ENCODE results near the gene CLDN7.

Gene CLDN7

GRCh38 chr17:7222093-7222971 lies 39.9 kb downstream of the CLDN7 start:
- peaks cover 13 to 39% of the 10 kb centered on the region in 2 donors for H3K4me1 ChIP-seq (ENCODE audit: control insufficient read depth in 1 of 2, insufficient read depth in 2 of 2, low read length in 2 of 2)
- no peak overlapping the region for H3K4me3 ChIP-seq (ENCODE audit: low read depth in 1 of 2, low read length in 2 of 2)
- H3K27ac ChIP-seq (ENCODE audit: low read length) = no peak overlapping the region
- no peaks in the 10 kb centered on the region for H3K9me3 ChIP-seq (ENCODE audit: control insufficient read depth in 1 of 2, low read length in 2 of 2)
- H3K27me3 ChIP-seq (ENCODE audit: low read depth, low read length) = no peaks in the 10 kb centered on the region
- peaks cover 31 to 48% of the 10 kb centered on the region in 2 donors for H3K36me3 ChIP-seq (ENCODE audit: control insufficient read depth in 1 of 2, insufficient read depth in 2 of 2, low read length in 2 of 2)

DNA sequence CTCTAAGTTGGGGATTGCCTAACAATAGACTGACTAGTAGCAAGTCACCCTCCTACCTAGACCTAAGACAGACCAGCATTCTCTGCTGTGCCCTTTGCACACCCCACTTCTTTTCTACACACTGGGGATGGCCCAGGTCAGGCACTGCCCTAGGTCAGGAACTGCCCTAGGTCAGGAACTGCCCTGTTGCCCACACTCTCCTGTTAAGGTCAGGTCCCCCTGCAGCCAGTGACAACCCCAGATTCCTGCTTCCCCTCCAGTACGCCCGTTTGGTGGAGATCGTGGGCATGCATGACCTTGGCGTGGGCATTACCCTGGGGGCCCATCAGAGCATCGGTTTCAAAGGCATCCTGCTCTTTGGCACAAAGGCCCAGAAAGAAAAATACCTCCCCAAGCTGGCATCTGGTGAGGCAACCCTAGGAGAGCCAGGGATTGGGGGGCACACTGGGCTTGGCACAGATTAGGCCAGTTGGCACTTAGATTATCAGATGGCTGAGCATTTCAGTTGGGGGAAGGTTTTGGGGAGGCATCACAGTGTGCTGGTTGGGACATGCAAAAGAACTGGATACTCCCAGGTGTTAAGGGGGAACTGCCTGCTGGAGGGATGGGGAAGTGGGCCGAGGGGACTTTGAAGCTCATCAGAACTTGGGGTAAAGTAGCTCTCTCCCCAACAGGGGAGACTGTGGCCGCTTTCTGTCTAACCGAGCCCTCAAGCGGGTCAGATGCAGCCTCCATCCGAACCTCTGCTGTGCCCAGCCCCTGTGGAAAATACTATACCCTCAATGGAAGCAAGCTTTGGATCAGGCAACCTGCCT lies 40.8 kb downstream of the CLDN7 start:
- Histone ChIP-seq H3K4me3 (ENCODE audit: low read depth in 1 of 2, low read length in 2 of 2) (peak overlapping the region; percentile 88 to 90), H3K27me3 (ENCODE audit: low read depth, low read length) (no peaks in the 10 kb centered on the region), H3K9me3 (ENCODE audit: control insufficient read depth in 1 of 2, low read length in 2 of 2) (no peaks in the 10 kb centered on the region), H3K27ac (ENCODE audit: low read length) (peak overlapping the region; percentile 42), H3K36me3 (ENCODE audit: control insufficient read depth in 1 of 2, insufficient read depth in 2 of 2, low read length in 2 of 2) (peaks cover 24 to 40% of the 10 kb centered on the region in 2 donors), H3K4me1 (ENCODE audit: control insufficient read depth in 1 of 2, insufficient read depth in 2 of 2, low read length in 2 of 2) (peaks cover 13 to 45% of the 10 kb centered on the region in 2 donors)

DNA sequence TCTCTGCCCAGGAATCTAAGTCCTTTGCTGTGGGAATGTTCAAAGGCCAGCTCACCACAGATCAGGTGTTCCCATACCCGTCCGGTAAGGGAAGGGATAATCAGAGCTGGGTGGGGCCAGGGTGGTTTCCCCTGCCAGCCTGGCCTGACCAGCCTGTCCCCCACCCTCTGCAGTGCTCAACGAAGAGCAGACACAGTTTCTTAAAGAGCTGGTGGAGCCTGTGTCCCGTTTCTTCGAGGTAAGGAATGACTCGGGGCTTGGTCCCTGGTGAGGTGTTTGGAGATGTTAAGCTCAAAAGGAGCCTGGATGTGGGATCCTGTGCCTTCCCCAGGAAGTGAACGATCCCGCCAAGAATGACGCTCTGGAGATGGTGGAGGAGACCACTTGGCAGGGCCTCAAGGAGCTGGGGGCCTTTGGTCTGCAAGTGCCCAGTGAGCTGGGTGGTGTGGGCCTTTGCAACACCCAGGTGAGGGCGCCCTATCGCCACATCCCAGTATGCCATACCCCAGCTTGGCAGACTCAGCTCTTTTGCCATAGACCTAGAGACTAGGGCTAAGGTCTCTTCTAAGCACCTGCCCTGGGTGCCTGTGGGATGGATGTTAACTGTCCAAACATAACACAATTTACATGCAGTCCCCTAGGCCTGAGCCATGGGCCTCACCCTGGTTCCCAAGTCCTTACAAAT lies 41.5 kb downstream of the CLDN7 start:
- Histone ChIP-seq H3K27ac (ENCODE audit: low read length) (peak overlapping the region; percentile 97), H3K27me3 (ENCODE audit: low read depth, low read length) (no peaks in the 10 kb centered on the region), H3K9me3 (ENCODE audit: control insufficient read depth in 1 of 2, low read length in 2 of 2) (no peaks in the 10 kb centered on the region), H3K36me3 (ENCODE audit: control insufficient read depth in 1 of 2, insufficient read depth in 2 of 2, low read length in 2 of 2) (peaks cover 22 to 32% of the 10 kb centered on the region in 2 donors), H3K4me1 (ENCODE audit: control insufficient read depth in 1 of 2, insufficient read depth in 2 of 2, low read length in 2 of 2) (peaks cover 19 to 52% of the 10 kb centered on the region in 2 donors), H3K4me3 (ENCODE audit: low read depth in 1 of 2, low read length in 2 of 2) (peak overlapping the region; percentile 88 to 90)

GRCh38 chr17:7219812-7220592 lies 42.3 kb downstream of the CLDN7 start, which contains the start of the genes ACADVL and DLG4:
ACADVL (plus strand) TSS chr17:7219938; CDS start chr17:7219985, 47 bp downstream.
DLG4 (minus strand) TSS chr17:7219836.
- peaks cover 24 to 58% of the 10 kb centered on the region in 2 donors for H3K4me1 ChIP-seq (ENCODE audit: control insufficient read depth in 1 of 2, insufficient read depth in 2 of 2, low read length in 2 of 2)
- no peaks in the 10 kb centered on the region for H3K27me3 ChIP-seq (ENCODE audit: low read depth, low read length)
- no peaks in the 10 kb centered on the region for H3K9me3 ChIP-seq (ENCODE audit: control insufficient read depth in 1 of 2, low read length in 2 of 2)
- H3K4me3 ChIP-seq (ENCODE audit: low read depth in 1 of 2, low read length in 2 of 2) = peak within 1 kb of the TSS; percentile 88 to 90
- peak within 1 kb of the TSS; percentile 97 for H3K27ac ChIP-seq (ENCODE audit: low read length)
- peaks cover 16 to 25% of the 10 kb centered on the region in 2 donors for H3K36me3 ChIP-seq (ENCODE audit: control insufficient read depth in 1 of 2, insufficient read depth in 2 of 2, low read length in 2 of 2)

- H3K27ac ChIP-seq (ENCODE audit: low read length) = peak overlapping the region; percentile 76
- peaks cover 12 to 20% of the 10 kb centered on the region in 2 donors for H3K36me3 ChIP-seq (ENCODE audit: control insufficient read depth in 1 of 2, insufficient read depth in 2 of 2, low read length in 2 of 2)
- H3K9me3 ChIP-seq (ENCODE audit: control insufficient read depth in 1 of 2, low read length in 2 of 2) = no peaks in the 10 kb centered on the region
- H3K4me1 ChIP-seq (ENCODE audit: control insufficient read depth in 1 of 2, insufficient read depth in 2 of 2, low read length in 2 of 2) = peaks cover 25 to 59% of the 10 kb centered on the region in 2 donors
- H3K4me3 ChIP-seq (ENCODE audit: low read depth in 1 of 2, low read length in 2 of 2) = peak overlapping the region; percentile 88 to 90
- no peaks in the 10 kb centered on the region for H3K27me3 ChIP-seq (ENCODE audit: low read depth, low read length)
Observed at GRCh38 chr17:7219229-7219811, 43.0 kb downstream of the CLDN7 start.

DNA sequence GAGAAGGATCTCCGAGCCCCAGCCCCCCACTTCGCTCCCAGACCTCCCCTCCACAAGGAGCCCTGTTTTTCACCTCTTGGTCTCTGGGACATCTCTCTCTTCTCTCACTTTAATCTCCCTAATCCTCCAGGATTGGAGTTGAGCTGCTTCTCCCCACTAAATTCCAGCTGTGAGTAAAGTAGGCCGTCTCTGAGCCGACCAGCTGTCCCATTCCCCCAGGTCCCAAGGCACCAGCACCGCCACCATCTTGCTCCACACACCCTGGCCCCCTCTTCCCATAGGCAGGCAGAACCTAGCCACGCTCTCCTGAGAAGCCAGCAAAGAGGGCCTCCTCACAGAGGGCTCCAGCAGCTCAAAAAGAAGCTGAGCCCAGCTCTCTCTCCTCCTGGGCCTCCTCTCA lies 43.5 kb downstream of the CLDN7 start:
- Histone ChIP-seq H3K4me1 (ENCODE audit: control insufficient read depth in 1 of 2, insufficient read depth in 2 of 2, low read length in 2 of 2) (peaks cover 28 to 59% of the 10 kb centered on the region in 2 donors), H3K4me3 (ENCODE audit: low read depth in 1 of 2, low read length in 2 of 2) (no peak overlapping the region), H3K27ac (ENCODE audit: low read length) (peak overlapping the region; percentile 76)

DNA sequence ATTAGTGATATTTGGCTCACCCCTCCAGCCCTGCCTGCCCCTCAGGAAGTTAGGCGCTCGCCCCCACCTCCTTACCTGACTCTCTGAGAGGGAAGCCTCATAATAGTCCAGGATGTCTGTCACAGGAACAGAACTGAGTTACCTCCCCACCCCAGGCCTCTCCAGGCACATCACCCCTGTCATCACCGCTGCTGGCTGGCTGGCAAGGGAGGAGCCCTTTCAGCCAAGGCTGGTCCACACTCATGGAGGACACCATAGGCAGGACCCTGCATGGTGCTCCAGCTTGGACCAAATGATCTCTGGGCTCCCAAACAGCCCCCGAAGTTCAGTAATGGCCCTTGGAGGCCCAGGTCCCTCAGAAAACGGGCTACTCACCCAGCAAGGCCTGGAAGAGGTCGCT lies 44.1 kb downstream of the CLDN7 start:
- Histone ChIP-seq H3K27me3 (ENCODE audit: low read depth, low read length) (no peaks in the 10 kb centered on the region), H3K9me3 (ENCODE audit: control insufficient read depth in 1 of 2, low read length in 2 of 2) (no peaks in the 10 kb centered on the region), H3K36me3 (ENCODE audit: control insufficient read depth in 1 of 2, insufficient read depth in 2 of 2, low read length in 2 of 2) (peaks cover 1 to 9% of the 10 kb centered on the region in 2 donors), H3K4me3 (ENCODE audit: low read depth in 1 of 2, low read length in 2 of 2) (peak overlapping the region in 1 of 2 donors; percentile 53), H3K4me1 (ENCODE audit: control insufficient read depth in 1 of 2, insufficient read depth in 2 of 2, low read length in 2 of 2) (peaks cover 29 to 59% of the 10 kb centered on the region in 2 donors), H3K27ac (ENCODE audit: low read length) (peak overlapping the region; percentile 60)

More for the DNA sequence above, 43.5 kb downstream of the CLDN7 start:
- Histone ChIP-seq H3K9me3 (ENCODE audit: control insufficient read depth in 1 of 2, low read length in 2 of 2) (no peaks in the 10 kb centered on the region), H3K27me3 (ENCODE audit: low read depth, low read length) (no peaks in the 10 kb centered on the region), H3K36me3 (ENCODE audit: control insufficient read depth in 1 of 2, insufficient read depth in 2 of 2, low read length in 2 of 2) (peaks cover 7 to 15% of the 10 kb centered on the region in 2 donors)

- peak overlapping the region; percentile 63 to 70 for H3K4me3 ChIP-seq (ENCODE audit: low read depth in 1 of 2, low read length in 2 of 2)
Observed at GRCh38 chr17:7217113-7217987, 44.9 kb downstream of the CLDN7 start.

GRCh38 chr17:7216242-7217112 lies 45.8 kb downstream of the CLDN7 start:
- Histone ChIP-seq H3K27ac (ENCODE audit: low read length) (peak overlapping the region; percentile 56), H3K4me3 (ENCODE audit: low read depth in 1 of 2, low read length in 2 of 2) (peak overlapping the region; percentile 61 to 70), H3K27me3 (ENCODE audit: low read depth, low read length) (no peaks in the 10 kb centered on the region), H3K9me3 (ENCODE audit: control insufficient read depth in 1 of 2, low read length in 2 of 2) (no peaks in the 10 kb centered on the region), H3K4me1 (ENCODE audit: control insufficient read depth in 1 of 2, insufficient read depth in 2 of 2, low read length in 2 of 2) (peaks cover 28 to 55% of the 10 kb centered on the region in 2 donors), H3K36me3 (ENCODE audit: control insufficient read depth in 1 of 2, insufficient read depth in 2 of 2, low read length in 2 of 2) (no peaks in the 10 kb centered on the region)

More at GRCh38 chr17:7217113-7217987, 44.9 kb downstream of the CLDN7 start:
- H3K4me1 ChIP-seq (ENCODE audit: control insufficient read depth in 1 of 2, insufficient read depth in 2 of 2, low read length in 2 of 2) = peaks cover 29 to 59% of the 10 kb centered on the region in 2 donors
- no peaks in the 10 kb centered on the region for H3K9me3 ChIP-seq (ENCODE audit: control insufficient read depth in 1 of 2, low read length in 2 of 2)
- H3K27ac ChIP-seq (ENCODE audit: low read length) = peak overlapping the region; percentile 60
- no peaks in the 10 kb centered on the region for H3K27me3 ChIP-seq (ENCODE audit: low read depth, low read length)
- peaks cover 0 to under 1% of the 10 kb centered on the region in 2 donors for H3K36me3 ChIP-seq (ENCODE audit: control insufficient read depth in 1 of 2, insufficient read depth in 2 of 2, low read length in 2 of 2)

All from muscle layer of duodenum (tissue), 2 donors.